Measurements from ENCODE around the gene INPP5J.

GRCh38 chr22:31090217-31091085, 32.3 kb upstream of the INPP5J start:
- TF ChIP-seq CTCF (IDR thresholded peaks at IDR 0.05; ENCODE audit: poor library complexity, severe bottlenecking) (no peak), REST (IDR thresholded peaks at IDR 0.05; ENCODE audit: borderline replicate concordance) (no peak), EP300 (conservative IDR thresholded peaks at IDR 0.05; ENCODE audit: poor library complexity, severe bottlenecking) (no peak), MXI1 (conservative IDR thresholded peaks at IDR 0.05; ENCODE audit: poor library complexity, severe bottlenecking) (no peak)
